ENCODE results near the gene RHBDD1.
A peak's percentile ranks its signal among the peaks of the same experiment; 100 is the strongest.

The RHBDD1 gene

DNA sequence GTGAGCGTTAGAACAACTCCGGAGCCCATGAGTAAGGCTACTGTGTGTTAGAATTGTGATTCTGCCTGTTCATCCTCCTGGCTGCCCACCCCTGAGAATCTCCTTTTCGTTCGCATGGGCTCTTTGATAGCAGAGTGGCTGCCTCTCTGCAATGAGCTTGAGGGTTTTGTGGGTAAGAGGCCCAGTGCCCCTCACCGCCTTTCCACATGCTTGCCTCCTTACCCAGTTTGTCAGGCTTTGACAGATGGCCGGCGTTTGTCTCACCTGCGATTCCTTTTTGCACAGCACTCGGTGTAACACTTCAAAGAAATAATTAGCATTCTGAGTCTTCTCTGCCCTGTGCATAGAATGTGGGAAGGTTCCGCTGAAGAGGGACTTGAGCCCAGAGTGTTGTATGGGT is 138.0 kb downstream of the RHBDD1 start:
- no peak for DNase-seq (ENCODE audit: low read depth, low spot score)
- no peak for TF ChIP-seq CTCF (IDR thresholded peaks at IDR 0.05; ENCODE audit: low read depth, low read length)
- H3K4me3 ChIP-seq (ENCODE audit: low read depth, low read length), result no peak overlapping the region
- in situ Hi-C loops (cut with HindIII; ENCODE audit: low sequenced_read_pairs), result no loop called here

GRCh38 chr2:226977775-226978190 is 141.9 kb downstream of the RHBDD1 start:
- peak; percentile 85 for DNase-seq (ENCODE audit: low read depth, low spot score)
- H3K4me3 ChIP-seq (ENCODE audit: low read depth, low read length), result no peak overlapping the region
- TF ChIP-seq CTCF (IDR thresholded peaks at IDR 0.05; ENCODE audit: low read depth, low read length), result no peak
- in situ Hi-C loops (cut with HindIII; ENCODE audit: low sequenced_read_pairs), result no loop called here

GRCh38 chr2:226978300-226978699 is 142.4 kb downstream of the RHBDD1 start:
- in situ Hi-C loops (cut with HindIII; ENCODE audit: low sequenced_read_pairs), result no loop called here
- H3K4me3 ChIP-seq (ENCODE audit: low read depth, low read length), result no peak overlapping the region
- no peak for TF ChIP-seq CTCF (IDR thresholded peaks at IDR 0.05; ENCODE audit: low read depth, low read length)
- no peak for DNase-seq (ENCODE audit: low read depth, low spot score)

DNA sequence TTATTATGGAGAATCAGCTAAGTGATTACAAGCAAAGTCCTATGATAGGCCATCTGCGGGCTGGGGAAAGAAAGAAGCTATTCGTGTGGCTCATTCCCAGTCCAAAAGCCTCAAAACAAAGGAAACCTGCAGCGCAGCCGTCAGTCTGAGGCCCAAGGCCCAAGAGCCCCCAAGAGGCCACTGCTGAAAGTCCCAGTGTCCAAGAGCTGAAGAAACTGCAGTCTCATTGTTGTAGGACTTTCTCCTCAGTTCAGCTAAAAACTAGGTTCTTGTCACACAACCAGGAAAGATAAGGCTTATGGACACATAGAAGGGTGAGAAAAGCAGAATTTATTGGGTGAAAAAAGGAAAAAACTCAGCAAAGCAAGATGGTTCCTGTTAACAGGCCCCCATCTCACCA is 143.2 kb downstream of the RHBDD1 start:
- TF ChIP-seq CTCF (IDR thresholded peaks at IDR 0.05; ENCODE audit: low read depth, low read length), result no peak
- H3K4me3 ChIP-seq (ENCODE audit: low read depth, low read length), result no peak overlapping the region
- no peak for DNase-seq (ENCODE audit: low read depth, low spot score)
- in situ Hi-C loops (cut with HindIII; ENCODE audit: low sequenced_read_pairs), result no loop called here

DNA sequence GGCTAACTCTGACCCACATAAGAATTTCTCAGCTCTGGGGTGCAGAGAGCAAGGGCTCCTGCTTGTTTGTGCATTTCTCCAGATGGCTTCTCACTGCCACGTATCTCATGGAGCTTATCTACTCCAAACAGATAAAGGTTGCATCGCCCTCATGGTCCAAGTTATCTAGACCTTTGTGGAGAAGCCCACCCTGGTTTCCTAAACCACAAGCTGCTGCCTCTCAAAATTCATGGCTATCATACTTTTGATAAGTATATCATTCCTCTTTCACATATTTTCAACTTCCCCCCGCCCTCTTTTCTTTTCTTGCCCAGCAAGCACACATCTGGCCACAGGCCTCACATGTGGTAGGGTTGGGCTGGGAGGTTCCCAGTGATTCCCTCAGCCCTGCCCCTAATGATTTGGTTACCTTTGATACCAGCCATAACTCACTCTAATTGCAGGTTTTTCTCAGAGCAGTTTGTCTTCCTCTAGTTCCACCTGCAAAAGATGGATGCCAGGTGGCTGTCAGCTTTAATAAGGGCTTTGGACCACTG is 146.0 kb downstream of the RHBDD1 start:
- no peak overlapping the region for H3K4me3 ChIP-seq (ENCODE audit: low read depth, low read length)
- in situ Hi-C loops (cut with HindIII; ENCODE audit: low sequenced_read_pairs), result no loop called here
- no peak for DNase-seq (ENCODE audit: low read depth, low spot score)
- no peak for TF ChIP-seq CTCF (IDR thresholded peaks at IDR 0.05; ENCODE audit: low read depth, low read length)

GRCh38 chr2:226983895-226984749 is 148.3 kb downstream of the RHBDD1 start:
- no peak overlapping the region for H3K4me3 ChIP-seq (ENCODE audit: low read depth, low read length)
- no peak for DNase-seq (ENCODE audit: low read depth, low spot score)
- in situ Hi-C loops (cut with HindIII; ENCODE audit: low sequenced_read_pairs), result no loop called here

More at GRCh38 chr2:226983895-226984749, 148.3 kb downstream of the RHBDD1 start:
- no peak for TF ChIP-seq CTCF (IDR thresholded peaks at IDR 0.05; ENCODE audit: low read depth, low read length)
